Fibroblast of the conjunctiva (primary cell): ENCODE data around the gene ANKS4B.
"Not testable (repeated sequence)": the region's sequence is repeated elsewhere in the genome, so short reads cannot be mapped to it uniquely, and the experiment has no call there.

Experiments used
- DNase-seq: peaks from one replicate; pipeline ENCODE4 v3.0.0-alpha.2; 2010; ENCODE audit warnings: low read depth

ANKS4B gene, protein sequence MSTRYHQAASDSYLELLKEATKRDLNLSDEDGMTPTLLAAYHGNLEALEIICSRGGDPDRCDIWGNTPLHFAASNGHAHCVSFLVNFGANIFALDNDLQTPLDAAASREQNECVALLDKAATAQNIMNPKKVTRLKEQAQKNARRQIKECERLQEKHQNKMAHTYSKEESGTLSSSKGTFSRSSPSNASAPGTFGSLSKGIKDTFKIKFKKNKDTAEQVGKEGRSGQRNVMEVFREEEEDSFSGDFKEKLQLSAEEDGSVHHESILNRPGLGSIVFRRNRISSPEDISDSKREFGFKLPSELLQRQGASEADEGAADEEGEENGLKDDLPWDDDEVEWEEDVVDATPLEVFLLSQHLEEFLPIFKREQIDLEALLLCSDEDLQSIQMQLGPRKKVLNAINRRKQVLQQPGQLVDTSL

GRCh38 chr16:21233521-21234150 is at the start of gene ANKS4B:
Gene ANKS4B, plus strand, starts transcription at chr16:21233699. Its CDS starts 39 bp downstream, at chr16:21233738.
- no peak for DNase-seq

GRCh38 chr16:21183995-21184394 is 49.5 kb upstream of the ANKS4B start:
- DNase-seq: no peak

GRCh38 chr16:21184834-21185233 is 48.7 kb upstream of the ANKS4B start:
- DNase-seq: no peak

GRCh38 chr16:21185659-21186325 is 47.7 kb upstream of the ANKS4B start:
- no peak for DNase-seq

- no peak for DNase-seq
These were observed 47.2 kb upstream of the ANKS4B start for GRCh38 chr16:21186326-21186691.

DNA sequence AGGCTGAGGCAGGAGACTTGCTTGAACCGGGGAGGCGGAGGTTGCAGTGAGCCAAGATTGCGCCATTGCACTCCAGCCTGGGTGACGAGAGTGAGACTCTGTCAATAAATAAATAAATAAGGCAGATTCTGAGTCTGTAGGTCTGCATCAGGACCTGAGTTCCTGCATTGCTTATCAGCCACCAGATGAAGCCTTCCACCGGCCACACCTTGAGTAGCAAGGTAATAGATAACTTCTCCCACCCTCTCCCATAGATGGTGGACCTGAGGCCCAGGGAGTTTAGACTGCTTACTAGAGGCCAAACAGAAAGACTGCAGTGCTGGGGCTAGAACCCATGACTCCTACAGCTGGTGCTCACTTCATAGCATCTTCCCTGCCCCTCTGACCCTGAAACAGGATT is 44.2 kb upstream of the ANKS4B start:
- no peak for DNase-seq

GRCh38 chr16:21190013-21190412 is 43.5 kb upstream of the ANKS4B start:
- DNase-seq: no peak

- peak; percentile 52 for DNase-seq
These were observed 42.9 kb upstream of the ANKS4B start for GRCh38 chr16:21190599-21190998.

- no peak for DNase-seq
These were observed 40.5 kb upstream of the ANKS4B start for GRCh38 chr16:21192991-21193390.

DNA sequence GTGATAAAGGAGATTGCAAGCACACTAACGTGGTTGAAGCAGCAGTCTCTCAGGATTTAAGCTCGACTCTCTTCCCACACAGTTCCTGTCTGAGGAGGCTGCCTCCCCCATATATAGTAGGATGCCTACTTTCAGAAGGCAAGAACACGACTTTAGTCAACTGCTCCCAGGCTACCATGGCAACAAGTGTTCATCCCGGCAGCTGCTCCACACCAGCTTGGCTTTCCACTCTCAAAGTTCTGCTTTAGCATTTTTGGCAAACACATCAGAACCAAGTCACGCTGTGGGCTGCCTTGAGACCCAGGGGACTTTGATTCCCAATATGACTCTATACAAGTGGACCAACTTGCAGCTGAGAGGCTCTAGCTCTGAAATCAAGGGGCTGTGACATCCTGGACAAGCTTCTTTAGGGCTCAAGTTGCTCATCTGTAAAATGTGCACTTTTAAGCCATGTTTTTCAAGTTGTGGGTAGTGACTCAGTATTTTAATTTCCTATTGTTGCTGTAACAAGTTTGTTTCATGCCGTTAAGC is 38.7 kb upstream of the ANKS4B start:
- no peak for DNase-seq

DNA sequence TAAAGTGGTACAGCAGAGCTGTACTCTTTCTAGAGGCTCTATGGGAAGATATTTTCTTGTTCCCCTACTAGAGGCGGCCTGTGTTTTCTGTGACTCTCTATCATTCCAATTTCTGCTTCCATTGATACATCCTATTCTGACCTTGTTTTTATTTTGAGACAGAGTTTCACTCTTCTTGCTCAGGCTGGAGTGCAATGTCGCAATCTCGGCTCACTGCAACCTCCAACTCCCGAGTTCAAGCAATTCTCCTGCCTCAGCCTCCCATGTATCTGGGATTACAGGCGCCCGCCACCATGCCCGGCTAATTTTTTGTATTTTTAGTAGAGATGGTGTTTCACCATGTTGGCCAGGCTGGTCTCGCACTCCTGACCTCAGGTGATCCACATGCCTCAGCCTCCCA is 38.2 kb upstream of the ANKS4B start:
- DNase-seq: not testable (repeated sequence)

DNA sequence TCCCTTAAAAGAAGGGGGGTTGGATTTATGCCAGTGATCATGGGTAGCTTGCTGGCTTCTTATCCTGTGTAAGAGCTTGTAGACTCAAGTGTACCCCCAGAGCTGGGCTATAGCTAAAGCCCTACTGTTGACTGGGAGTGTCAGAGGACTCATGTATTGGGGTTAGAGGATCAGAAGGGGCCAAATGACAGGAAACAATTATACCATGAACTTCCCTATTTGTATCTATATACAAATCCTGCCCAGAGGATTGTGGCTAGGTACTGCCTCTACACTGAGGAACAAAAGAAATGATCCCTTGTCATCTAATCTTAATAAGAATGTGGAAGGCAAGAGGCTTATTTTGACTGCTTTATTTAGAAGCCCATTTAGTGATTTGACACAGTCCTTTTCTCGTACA is 36.4 kb upstream of the ANKS4B start:
- DNase-seq: no peak

DNA sequence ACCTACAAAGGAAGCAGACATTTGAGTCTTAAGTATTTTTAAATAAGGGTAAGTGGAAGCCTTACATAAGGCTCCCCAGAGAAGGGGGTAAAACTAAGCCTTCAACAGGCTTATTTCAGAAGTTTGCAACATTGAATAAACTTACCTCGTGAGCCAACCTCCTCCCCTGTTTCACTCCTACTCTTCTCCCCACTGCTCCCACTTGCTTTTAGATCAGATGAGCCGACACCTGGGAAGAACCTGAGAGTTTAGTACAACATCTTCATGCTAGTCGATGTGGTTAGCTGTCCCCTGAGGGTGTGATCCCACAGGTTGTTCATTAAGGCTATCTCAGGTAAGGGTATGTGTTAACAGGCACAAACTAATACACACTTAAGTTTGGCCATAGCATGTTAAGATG is 35.9 kb upstream of the ANKS4B start:
- no peak for DNase-seq

GRCh38 chr16:21199607-21200218 is 33.8 kb upstream of the ANKS4B start:
- DNase-seq: no peak

DNA sequence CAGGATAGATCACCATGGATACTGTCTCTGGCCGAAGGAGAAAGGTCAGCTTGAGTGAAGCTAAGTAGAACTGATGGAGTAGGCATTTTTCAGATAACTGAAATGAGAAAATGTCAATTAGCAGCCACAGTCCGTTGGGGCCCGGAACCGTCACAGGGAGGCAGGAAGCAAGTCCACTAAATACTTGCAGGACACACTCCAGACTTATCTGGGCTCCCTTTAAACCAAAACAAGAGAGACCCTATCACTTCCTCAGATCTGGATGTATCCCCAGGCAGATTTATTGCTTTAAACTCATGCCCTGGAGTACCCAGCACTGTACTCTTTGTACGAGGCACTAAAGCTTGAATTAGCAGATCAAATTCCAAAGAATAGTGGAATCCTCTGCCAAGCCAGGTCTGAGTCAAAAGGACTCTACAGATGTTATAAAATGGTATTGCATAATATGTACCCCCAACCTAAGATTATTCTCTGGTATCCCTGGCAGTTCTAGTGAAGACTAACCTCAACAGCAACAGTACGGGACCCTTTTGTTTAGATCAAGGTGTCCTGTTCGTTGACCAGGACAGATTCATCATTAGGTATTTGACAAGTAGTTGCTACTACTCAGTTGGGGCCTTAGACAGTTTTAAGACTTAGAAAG is 30.2 kb upstream of the ANKS4B start:
- no peak for DNase-seq

GRCh38 chr16:21205303-21205702 is 28.2 kb upstream of the ANKS4B start:
- no peak for DNase-seq

GRCh38 chr16:21206550-21206949 is 26.9 kb upstream of the ANKS4B start:
- DNase-seq: no peak

DNA sequence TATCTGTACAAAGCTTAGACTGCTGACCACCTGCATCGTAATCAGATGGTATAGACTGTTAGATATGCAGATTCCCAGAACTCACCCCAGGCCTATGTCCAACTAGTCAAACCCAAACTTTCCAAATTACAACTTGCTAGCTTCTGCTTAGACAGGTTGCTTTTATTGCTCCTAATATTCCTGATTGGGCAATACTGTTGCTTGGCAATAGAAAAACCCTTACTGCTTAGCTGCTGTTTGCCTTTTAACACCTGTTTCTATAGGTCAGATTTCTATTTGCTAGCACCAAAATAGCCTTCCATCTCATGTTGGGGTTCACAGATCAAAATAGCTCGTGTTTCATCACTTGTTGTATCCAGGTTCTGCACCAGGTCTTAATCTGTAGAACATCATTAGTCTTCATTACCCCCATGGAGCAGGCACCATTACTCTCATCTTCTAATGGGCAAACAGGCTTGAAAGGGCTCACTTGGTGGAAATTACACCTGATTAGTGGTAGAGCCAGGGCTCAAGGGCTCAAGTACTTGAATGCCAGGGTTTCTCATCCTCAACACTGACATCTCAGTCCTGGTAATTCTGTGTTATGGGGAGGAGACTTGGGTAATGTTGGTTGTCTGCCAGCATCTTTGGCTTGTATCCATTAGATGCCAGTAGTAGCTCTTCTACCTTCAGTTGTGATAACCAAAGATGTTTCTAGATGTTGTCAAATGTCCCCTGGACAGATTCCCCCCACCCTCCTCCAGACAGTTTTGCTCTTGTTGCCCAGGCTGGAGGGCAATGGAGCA is 24.9 kb upstream of the ANKS4B start:
- DNase-seq: no peak

GRCh38 chr16:21211486-21211885 is 22.0 kb upstream of the ANKS4B start, which contains the start of gene ZP2:
Gene ZP2, minus strand, starts transcription at chr16:21211574. Its CDS starts 27 bp downstream, at chr16:21211547.
- DNase-seq: no peak

- no peak for DNase-seq
These were observed 19.4 kb upstream of the ANKS4B start for GRCh38 chr16:21214086-21214485.

DNA sequence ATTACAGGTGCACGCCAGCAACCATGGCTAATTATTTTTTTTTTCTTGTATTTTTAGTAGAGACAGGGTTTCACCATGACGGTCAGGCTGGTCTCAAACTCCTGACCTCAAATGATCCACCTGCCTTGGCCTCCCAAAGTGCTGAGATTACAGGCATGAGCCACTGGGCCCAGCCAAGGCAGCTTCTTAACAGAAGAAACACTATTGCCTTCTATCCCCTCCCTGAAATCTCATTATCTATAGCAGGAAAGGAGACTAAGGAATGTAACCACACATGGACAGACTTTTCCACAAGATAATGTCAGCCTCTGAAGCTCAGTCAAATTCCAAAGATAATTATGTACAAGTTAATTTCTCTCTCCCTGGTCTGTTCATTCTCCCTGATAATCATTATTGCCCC is 16.4 kb upstream of the ANKS4B start:
- DNase-seq: no peak
